ENCODE measurements around the gene HECTD3.

Gene HECTD3

DNA sequence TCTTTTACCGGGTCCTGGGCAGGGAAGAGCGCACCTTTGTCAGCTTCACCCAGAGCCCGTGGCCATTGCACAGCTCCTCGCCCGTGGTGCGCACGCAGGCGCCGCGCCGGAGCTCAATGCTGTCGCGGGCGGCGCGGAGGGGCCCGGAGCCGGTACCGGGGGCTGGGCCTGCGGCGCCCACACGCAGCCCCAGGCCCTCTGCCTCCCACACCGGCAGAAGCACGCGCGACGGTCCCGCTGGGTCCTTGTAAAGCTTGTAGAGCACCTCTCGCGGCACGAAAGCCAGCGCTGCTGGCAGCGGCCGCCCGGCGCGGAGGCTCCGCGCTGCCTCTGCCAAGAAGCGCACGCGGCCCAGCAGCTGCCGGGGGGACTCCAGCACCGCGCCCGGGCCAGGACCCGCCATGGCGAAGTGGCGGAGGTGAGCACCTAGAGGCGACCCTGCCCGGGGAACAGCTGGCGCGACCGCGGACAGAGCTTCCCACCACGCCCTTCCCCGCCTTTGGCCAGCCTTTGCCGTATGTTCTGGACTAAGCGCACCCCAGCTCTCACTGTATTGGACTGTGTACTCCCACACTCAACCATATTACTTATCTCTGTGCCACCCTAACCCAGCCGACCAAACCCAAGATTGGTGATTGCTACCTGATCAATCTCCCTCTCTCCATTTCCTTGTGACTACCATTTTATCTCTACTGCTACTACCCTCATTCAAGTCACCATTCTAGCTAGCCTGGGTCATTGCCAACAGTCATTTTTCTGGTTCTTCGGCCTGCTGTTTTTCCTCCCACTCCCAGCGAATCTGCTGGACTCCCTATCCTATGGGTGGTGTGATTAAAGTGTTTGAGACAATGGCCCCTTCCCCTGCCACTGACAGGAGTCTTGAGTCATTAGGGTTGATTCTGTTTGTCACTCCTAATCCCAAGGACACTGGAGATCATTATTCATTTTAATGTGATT lies at the start of gene HECTD3:
HECTD3 (minus strand) TSS at position 470 of the 957 bp plus-strand sequence; CDS start at position 403, 67 bp downstream.
- peak; percentile 86 for DNase-seq (ENCODE audit: low spot score)

DNA sequence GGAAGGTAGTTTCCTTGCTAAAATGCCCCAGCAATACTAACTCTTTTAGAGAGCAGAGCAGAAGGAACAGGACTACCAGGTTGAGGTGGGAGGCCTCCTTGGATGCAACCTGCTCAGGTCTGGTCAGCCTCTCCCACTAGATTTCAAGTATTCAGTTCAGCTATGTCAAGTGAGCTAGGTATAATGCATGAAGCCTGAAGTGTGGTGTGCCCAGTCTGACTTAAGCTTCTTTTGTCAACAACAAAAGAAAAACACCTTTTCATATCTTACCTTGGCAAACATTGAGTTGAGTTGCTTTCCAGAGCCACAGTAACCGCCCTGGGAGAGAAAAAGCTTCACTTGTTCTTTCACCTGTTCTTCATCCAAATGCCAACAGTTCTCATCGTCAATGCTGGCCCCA lies 48.7 kb upstream of the HECTD3 start:
- DNase-seq (ENCODE audit: low spot score): no peak

- DNase-seq (ENCODE audit: low spot score): no peak
Measured at GRCh38 chr1:45057542-45057941, 46.4 kb upstream of the HECTD3 start.

GRCh38 chr1:45051005-45051772 lies 40.1 kb upstream of the HECTD3 start:
- DNase-seq (ENCODE audit: low spot score): no peak

DNA sequence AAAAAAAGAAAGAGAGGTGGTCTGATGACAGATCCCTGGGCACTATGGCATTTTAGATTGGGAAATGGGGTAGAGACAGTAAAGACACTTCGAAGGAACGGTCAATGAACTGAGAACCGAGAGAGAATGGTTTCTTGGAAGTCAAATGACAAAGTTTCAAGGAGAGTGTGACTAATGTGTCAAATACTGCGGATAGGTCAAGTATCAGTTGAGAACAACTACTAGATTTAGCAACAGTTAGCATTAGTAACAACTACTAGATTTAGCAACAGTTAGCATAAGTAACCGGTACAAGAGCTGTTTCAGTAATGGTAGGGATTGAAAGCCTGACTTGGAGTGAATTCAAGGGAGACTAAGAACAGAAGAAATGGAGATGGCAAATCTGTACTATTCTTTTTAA lies 35.9 kb upstream of the HECTD3 start:
- DNase-seq (ENCODE audit: low spot score): no peak

DNA sequence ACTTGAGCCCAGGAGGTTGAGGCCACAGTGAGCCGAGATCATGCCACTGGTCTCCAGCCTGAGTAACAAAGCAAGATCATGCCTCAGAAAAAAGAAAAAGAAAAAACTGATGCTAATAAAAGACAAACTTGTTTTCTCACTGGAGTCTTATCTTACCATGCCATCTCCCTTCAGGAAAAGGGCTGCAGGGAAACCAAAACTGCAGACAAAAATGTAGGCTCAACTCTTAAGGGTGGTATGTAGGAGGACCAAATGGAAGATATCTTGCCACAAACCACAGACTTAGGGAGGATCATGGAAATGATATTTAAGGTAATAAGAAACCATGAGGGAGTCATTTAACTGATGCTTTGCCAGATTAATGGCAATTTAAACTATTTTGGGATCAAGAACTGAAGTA lies 33.8 kb upstream of the HECTD3 start:
- no peak for DNase-seq (ENCODE audit: low spot score)

DNA sequence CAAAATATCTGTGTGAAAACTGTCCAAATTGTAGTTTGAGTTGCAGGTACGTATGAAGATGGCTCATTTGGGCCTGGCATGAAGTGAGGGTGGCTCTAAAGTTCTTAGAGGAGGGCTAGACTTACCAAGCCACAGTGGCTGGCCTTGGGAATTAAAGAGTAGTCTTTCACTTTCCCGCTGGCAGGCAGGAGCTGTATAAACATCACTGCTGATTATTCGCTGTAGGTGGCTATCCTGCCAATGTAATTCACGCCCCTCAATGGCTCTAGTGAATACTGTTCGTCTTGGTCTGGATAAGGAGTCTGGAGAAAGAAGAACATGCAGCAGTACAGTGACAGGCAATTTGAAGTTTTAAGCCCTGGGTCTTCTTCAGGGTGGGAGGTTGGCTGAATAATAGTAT lies 32.0 kb upstream of the HECTD3 start:
- DNase-seq (ENCODE audit: low spot score): no peak

DNA sequence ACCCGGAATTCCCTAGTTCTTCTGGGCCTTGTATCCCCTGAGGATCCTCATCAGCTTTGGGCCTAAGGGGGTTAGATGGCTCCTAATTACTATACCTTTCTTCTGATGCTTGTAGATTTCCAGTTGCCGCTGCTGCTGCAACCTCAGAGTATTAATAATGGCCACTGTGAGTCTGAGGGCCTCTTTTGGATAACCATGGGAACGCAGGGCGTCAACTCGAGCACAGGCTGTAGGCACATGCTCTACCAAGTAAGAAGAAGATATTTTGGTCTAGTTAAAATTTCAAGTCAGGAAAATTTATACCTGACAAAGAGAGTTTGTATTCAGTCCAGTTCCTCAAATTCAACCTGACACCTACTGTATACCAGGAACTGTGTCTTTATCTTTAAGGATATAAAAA lies 29.2 kb upstream of the HECTD3 start:
- DNase-seq (ENCODE audit: low spot score): no peak

GRCh38 chr1:45038661-45039364 lies 27.7 kb upstream of the HECTD3 start:
- DNase-seq (ENCODE audit: low spot score): no peak

DNA sequence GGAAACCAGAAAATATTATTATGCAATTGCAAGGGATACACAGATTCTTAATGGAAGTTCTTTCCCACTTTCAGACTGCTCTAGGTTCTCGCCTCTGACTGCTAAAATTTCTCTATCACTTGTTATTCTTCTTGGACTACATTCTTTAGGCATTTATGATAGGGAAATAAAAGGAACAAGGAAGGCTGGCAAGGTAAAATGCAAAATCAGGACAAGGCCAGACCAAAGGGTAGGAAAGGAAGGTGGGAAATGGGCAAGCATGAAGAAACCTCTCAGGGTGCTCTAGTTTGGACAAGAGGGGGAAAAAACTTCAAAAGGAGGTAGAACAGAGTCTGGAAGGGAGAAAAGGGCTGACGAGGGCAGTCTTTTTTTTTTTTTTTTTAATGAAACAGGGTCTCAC lies 27.1 kb upstream of the HECTD3 start:
- no peak for DNase-seq (ENCODE audit: low spot score)

DNA sequence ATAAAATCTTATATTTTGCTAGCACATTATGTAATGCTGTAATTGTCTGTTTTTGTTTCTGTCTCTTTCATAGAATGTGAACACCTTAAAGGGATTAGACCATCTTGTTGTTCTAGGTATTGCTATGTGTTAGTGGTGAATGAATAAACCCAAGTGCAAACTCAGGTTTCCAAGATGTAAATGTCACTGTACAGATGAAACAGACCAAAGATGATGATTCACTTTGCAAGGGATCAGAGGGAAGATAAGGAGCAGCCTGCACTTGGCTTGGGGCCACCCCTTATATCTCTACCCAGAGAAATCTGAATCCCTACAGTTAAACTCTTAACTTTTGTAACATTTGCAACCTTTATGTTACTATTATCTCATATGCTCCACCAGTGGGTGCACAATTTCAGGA lies 26.3 kb upstream of the HECTD3 start:
- DNase-seq (ENCODE audit: low spot score): peak; percentile 36

GRCh38 chr1:45035631-45036301 lies 24.6 kb upstream of the HECTD3 start:
- DNase-seq (ENCODE audit: low spot score): no peak

- no peak for DNase-seq (ENCODE audit: low spot score)
Measured at GRCh38 chr1:45033356-45033755, 22.2 kb upstream of the HECTD3 start.

GRCh38 chr1:45032837-45033236 lies 21.7 kb upstream of the HECTD3 start:
- no peak for DNase-seq (ENCODE audit: low spot score)

GRCh38 chr1:45026446-45026845 lies 15.3 kb upstream of the HECTD3 start:
- DNase-seq (ENCODE audit: low spot score): no peak

DNA sequence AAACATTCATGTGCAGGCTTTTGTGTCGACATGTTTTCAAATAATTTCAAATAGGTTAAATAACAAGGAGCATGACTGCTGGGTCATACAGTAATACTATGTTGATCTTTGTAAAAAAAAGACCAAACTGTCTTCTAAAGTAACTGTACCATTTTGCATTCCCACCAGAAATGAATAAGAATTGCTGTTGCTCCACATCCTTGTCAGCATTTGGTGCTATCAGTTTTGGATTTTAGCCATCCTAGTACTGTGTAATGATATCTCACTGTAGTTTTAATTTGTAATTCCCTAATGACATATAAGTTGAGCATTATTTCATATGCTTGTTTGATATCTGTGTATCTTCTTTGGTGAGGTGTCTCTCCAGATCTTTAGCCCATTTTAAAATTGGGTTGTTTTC lies 12.5 kb upstream of the HECTD3 start:
- no peak for DNase-seq (ENCODE audit: low spot score)

DNA sequence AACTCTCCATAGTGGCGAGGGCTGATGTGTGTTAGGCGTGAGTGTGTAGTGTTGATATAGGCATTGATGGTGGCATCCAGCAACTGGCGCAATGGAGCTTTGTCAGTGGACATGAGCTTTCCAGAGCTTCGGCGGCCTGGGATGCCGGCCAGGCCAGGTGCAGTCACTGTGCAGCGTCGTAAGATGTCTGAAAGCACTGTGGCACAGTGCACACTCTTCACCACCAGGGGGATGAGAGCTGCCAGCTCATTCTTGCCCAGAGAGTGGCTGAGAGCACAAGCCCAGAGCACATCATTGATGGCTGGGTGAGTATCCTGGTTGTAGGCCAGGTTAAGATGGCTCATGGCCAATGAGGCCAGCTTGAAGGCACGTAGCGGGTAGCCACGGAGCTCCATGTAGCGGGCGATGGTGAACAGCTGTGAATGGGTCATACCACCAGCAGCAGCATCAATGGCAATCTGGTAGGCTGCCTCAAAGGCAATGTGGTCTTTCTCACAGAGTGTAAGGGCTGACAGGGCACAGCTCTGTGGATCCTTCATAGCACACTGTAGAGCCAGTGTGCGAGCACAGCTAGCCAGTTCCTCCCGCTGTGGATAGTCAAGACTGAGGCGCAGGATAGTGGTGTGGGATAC lies 7.6 kb upstream of the HECTD3 start:
- DNase-seq (ENCODE audit: low spot score): peak; percentile 51

GRCh38 chr1:45016767-45017166 lies 5.6 kb upstream of the HECTD3 start:
- no peak for DNase-seq (ENCODE audit: low spot score)

DNA sequence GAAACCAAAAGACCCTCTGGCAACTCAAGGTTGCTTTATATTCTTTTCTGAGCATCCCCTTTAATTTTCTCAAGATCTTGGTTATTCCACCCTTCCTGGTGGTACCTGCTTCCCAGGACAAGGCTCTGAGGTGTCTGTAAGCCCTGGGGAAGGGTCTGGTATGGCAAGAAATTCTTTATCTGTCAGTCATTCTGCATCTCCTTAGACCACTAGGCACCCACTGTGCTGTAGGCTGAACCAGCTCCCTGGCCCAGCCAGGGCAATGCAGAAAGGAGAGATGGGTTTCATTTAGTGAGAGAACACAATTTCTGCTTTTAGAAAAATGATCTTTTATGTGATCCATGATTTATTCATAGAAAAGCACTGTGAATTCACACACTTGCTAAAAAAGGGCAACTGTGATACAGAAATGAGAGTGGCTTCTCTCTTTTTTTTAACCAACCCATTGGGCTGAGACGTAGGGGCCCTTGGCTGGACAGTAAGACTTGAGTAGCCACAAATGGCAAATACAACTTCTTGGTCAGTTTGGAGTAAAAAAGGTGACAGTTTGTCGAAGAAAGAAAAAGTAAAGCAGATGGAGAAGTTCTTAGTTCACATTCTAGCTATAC lies 5.1 kb upstream of the HECTD3 start:
- no peak for DNase-seq (ENCODE audit: low spot score)

GRCh38 chr1:45015683-45016082 lies 4.6 kb upstream of the HECTD3 start:
- no peak for DNase-seq (ENCODE audit: low spot score)

All from LoVo (cell line).